Measurements from ENCODE around the gene USP32.
"Not testable (repeated sequence)": the region's sequence is repeated elsewhere in the genome, so short reads cannot be mapped to it uniquely, and the experiment has no call there.

The USP32 gene

DNA sequence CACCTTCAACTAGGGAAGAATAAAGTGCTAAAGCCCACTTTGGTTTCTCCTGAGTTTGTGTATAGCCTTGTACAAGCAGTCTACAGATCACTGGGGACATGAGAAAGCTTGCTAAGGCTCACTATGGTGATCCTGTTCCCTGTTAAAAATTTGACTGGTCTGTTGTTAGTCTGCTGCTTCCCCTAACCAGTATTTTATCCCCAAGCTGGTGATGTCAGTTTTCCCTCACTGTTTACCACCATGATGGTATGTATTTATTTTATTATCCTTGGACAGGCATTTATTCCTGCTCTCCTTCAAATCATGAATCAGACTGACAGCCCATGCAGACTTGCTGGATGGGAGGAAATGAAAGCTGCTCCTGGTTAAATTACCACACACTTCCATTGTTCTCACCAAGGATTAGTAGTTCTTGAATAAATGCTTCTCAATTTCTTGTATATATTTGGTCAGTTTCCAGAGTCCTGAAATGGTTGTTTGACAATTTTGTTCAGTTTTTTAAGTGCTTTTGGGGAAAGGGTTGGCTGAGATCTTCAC is 142.6 kb downstream of the USP32 start:
- H3K27ac ChIP-seq = no peak overlapping the region
- no peak for DNase-seq (ENCODE audit: low read depth, low spot score)

DNA sequence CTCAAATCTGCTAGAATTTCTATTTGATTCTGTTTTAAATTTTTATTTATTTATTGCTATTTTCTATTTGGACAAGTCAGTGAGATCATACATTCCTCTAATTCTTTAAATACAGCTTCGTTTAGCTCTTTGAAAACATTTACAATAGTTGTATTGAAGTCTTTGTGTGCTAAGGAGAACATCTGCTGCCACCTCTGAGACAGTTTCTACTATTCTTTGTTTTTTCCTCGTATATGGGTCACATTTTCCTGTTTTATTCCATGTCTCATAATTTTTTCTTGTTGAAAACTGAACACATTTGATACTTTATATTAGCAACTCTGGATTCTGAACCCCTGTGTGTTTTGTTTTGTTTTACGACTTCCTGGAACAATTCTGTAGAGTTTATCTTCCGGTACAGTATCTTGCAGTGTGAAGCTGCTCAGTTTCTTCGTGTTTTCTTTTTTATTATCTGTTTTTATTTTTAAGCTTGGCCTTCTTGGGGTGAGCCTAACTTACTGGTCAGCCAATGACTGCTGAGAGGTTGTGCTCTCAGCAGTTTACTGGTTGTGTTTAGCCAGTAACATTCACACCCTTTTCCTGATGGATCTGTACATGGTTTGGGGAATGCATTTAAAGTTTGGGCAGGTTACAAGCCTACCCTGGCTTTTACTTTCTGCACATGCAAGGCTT is 143.2 kb downstream of the USP32 start:
- DNase-seq (ENCODE audit: low read depth, low spot score) = no peak
- H3K27ac ChIP-seq = no peak overlapping the region

DNA sequence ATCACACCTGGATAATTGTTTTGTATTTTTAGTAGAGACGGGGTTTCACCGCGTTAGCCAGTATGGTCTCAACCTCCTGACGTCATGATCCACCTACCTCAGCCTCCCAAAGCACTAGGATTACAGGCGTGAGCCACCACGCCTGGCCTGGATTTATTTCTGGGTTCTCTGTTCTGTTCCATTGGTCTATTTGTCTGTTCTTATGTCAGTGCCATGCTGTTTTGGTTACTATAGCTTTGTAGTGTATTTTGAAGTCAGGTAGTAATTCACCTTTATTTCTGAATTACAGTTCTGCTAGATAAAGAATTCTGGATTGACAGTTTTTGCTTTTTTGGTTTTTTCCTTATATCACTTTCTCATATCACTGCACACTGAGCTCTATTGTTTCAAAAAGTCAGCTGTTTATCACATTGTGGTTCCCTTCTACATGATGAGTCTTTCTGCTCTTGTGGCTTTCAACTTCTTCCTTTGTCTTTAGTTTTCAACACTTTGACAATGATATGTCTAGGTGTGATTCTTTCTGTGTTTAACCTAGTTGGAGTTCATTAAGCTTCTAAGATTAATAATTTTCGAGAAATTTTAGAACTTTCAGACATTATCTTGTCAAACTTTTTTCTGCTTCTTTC is 144.0 kb downstream of the USP32 start:
- H3K27ac ChIP-seq = no peak overlapping the region
- DNase-seq (ENCODE audit: low read depth, low spot score) = no peak

DNA sequence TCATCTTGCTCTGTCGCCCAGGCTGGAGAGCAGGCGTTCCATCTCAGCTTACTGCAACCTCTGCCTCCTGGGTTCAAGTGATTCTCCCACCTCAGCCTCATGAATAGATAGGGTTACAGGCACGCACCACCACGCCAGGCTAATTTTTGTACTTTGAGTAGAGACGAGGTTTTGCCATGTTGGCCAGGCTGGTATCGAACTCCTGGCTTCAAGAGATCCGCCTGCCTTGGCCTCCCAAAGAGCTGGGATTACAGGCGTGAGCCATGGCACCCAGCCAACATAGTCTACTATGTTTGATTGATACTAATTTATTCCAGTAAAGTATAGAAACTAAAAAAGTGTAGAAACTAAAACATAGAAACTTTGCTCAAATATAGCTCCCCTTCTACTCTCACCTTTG is 147.3 kb downstream of the USP32 start:
- DNase-seq (ENCODE audit: low read depth, low spot score) = no peak
- H3K27ac ChIP-seq = no peak overlapping the region

DNA sequence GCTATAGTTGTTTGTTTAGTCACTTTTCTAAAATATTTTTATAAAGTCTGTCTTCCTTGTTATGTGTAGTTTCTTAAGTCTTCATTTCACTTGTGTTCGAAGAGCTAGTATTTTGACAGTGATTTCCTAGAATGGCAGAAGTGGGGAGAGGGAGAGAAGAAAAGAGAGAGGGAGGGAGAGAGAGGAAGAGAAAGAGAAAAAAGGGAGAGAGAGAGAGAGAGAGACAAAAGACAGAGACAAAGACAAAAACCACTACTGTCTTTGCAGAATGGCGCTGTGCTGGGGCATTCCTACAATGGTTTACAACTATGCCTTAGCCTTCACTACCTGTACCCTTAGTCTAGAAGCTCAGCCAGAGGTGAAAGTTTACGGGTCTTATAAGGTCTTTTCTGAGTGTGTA is 151.6 kb downstream of the USP32 start:
- no peak for DNase-seq (ENCODE audit: low read depth, low spot score)
- H3K27ac ChIP-seq = no peak overlapping the region

DNA sequence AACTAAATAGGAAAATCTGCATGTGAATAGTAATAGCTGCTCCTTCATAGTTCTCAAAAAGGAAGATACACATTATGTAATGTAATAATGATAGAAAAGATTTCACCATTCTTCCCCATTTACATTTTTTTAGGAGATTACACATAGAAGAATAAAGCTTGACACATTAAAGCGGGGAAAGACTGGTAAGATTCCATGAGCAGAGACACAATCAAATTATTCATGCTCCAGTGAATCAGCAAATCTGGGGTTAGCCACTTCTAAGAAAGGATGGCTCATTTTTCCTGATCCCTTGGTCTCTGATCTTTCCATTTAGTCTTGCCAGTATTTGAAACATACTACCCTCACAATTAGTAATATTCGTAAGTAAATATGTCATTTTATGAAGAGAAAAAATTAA is 160.2 kb downstream of the USP32 start:
- DNase-seq (ENCODE audit: low read depth, low spot score) = no peak
- no peak overlapping the region for H3K27ac ChIP-seq

DNA sequence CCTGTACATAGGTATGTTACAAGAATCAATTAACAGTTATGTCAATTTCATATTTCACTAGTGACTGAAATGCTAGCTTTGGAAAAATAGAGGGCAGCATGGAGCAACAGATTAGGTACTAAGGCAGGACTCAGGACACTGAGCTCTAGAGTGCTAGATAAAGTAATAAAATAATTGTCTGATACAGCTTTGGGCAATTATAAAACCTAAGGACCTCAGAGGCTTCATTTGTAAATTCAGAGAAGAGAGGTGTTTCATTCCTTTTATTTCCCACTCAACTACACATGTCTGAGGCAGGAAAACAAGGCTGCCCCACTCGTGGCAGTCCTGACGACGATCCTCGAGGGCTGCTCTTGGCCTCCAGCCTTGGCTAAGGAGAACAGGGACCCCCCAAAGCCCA is 160.7 kb downstream of the USP32 start:
- no peak for DNase-seq (ENCODE audit: low read depth, low spot score)
- no peak overlapping the region for H3K27ac ChIP-seq

DNA sequence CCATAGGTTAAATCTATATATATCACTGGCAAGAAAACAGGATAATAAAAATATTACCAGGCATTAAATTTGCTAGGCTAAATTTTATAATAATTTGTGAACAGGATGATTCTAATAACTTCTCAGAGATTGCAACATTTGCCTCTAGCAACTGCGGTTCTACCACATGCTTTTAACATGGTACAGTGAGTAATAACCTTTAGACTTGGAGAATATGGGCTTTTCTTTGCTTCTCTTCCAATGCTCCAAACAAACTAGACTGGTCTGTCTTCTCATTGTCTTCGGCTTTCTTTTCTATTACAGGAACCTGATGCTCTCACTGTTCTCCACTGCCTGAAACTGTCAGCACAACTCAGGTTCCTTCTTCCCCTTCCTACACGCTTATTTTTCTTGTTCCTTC is 161.6 kb downstream of the USP32 start:
- no peak overlapping the region for H3K27ac ChIP-seq
- DNase-seq (ENCODE audit: low read depth, low spot score) = no peak

DNA sequence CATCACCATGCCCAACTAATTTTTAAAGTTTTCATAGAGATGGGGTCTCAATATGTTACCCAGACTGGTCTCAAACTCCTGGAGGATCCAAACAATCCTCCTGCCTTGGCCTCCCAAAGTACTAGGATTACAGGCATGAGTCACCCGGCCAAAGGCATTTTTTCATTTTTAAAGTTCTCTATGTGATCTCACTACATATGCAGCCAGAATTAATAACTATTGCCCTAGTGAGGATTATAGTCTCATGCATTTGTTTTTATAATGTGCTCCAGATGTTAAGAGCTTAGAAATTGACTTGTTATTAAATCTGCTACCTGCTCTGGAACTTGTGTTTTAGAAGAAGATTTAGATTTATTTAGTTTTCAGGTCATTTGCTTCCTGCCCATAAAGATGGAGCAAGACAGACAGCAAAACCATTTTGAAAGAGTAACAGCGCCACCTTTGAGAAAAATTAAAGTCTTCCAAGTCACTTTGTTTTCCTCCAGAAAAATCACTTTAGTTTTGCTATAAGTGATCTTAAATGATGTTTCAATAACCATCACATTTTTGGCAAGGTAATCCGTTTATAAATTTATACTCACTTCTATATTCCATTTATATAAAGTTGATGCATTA is 162.6 kb downstream of the USP32 start:
- no peak for DNase-seq (ENCODE audit: low read depth, low spot score)
- no peak overlapping the region for H3K27ac ChIP-seq

DNA sequence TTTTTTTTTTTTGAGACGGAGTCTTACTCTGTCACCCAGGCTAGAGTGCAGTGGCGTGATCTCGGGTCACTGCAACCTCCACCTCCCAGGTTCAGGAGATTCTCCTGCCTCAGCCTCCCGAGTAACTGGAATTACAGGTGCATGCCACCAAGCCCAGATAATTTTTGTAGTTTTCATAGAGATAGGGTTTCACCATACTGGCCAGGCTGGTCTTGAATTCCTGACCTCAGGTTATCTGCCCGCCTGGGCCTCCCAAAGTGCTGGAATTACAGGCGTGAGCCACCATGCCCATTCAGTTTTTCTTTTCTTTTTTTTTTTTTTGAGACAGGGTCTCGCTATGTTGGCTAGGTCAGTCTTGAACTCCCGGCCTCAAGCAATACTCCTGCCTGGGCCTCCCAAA is 164.7 kb downstream of the USP32 start:
- not testable (repeated sequence) for DNase-seq (ENCODE audit: low read depth, low spot score); H3K27ac ChIP-seq

DNA sequence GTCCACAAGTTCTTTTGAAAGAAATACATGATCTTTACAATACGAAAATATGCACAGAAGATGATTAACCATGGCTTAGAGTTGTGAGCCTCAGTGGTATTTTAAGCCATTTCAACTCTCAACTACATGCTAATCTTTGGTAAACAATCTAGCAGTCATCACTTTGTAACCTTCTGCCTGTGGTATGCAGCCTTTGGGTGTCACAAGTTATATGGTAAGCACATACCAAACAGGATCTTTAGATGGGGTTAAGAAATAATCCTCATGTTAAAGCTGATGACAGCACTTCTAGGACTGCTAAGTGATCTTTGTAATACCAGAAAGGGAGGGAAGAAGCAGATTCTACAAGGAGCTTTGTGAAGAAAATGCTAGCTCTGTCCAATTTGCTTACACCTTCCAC is 167.9 kb downstream of the USP32 start:
- H3K27ac ChIP-seq = no peak overlapping the region
- DNase-seq (ENCODE audit: low read depth, low spot score) = peak; percentile 12

DNA sequence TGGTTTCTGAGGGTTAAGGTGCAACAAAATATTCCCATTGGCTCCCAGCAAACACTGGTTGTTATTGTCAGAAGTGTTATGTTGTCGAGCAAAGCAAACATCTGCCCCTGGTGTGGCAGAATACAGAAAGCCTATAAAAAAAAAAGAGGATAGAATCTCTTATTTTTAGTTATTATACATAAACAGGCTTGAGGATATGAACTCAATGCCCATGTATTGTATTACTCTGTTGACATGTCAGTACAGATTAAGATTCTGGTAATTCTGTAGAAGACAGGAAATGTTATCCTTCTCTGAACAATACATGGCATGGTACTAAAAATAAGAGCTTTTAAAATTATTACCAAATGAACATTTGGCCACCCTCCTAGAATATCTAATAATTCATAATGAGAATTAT is 168.5 kb downstream of the USP32 start:
- no peak for DNase-seq (ENCODE audit: low read depth, low spot score)
- no peak overlapping the region for H3K27ac ChIP-seq

DNA sequence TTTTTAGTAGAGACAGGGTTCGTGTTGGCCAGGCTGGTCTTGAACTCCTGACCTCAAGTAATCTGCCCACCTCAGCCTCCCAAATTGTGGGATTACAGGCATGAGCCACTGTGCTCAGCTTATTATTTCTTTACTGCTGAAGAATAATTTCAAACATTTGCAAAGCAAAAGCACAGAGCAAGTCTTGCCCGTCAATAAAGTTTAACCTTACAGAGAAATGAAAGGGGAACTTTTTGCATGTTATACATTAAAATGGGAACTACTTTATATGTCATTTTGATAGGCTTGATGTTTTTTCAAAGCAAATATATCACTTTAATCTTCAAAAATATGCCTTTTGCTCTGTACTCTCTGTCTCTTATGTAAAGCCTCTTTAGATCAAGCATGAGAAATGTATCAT is 173.2 kb downstream of the USP32 start:
- not testable (repeated sequence) for DNase-seq (ENCODE audit: low read depth, low spot score); H3K27ac ChIP-seq

DNA sequence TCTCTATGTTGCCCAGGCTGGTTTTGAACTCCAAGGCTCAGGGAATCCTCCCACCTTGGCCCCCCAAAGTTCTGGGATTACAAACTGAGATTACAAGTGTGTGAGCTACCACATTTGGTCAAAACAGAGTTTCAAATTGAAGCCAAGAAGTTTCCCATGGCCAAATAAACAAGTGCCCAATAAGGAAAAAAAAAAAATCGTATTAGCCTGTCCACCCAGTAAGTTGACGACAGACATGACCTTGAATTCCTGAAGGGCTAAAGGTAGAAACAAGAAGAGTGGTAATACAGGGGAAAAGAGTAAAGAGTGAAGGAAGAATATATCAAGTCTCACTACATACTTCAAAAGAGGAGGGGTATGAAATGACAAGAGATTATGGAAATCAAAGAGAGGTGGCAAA is 176.0 kb downstream of the USP32 start:
- DNase-seq (ENCODE audit: low read depth, low spot score) = not testable (repeated sequence)

DNA sequence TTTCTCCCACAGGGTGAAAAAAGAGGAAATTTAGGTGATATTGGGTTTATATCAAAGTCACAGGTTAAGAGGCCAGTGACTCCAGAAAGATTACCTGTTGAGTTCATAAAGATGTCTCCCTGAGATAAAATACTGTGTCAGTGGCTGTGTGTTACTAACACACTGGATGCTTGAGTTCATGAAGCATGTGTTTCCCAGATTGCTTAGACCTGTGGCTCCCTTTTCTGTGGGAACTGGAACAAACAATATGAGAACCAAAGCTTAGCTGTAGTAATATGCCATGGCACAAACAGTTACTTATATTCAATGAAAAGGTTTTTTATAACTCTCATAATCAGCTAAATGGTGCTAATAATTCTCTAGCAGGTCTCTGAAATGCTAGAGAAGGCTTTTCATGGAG is 180.7 kb downstream of the USP32 start:
- not testable (repeated sequence) for DNase-seq (ENCODE audit: low read depth, low spot score); H3K27ac ChIP-seq

More for the DNA sequence above, 176.0 kb downstream of the USP32 start:
- H3K27ac ChIP-seq = not testable (repeated sequence)

DNA sequence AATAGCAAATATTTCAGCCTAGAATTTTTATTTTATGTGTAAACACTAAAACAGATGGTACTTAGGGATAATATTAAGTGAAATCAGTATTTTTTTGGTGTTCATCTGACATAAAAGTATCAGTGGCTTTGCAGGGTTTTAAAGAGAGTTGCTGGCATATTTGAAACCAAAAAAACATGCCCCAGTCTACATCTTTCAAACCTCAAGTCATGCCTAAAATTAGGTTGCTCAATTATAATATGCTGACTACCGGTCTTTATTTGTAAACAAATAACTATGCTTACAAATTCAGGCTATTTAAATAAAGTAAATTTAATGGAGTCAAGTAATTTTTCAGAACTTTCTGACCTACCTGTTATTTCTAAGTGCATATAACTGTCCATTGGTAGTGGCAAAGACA is 183.6 kb downstream of the USP32 start:
- not testable (repeated sequence) for H3K27ac ChIP-seq; DNase-seq (ENCODE audit: low read depth, low spot score)

DNA sequence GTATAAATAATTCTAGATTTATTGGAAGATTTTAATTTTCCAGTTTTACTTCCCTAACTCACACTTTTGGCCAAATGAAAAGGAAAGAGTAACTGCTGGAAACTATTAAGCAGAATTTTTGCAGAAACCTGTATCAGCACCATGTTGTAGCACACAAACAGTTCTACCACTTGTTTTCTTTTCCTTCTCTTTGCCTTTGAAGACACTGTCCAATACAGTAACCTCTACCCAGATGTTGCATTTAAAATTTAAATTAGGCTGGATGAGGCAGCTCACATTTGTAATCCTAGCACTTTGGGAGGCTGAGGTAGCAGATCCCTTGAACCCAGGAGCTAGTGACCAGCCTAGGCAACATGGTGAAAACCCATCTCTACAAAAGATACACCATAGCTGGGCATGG is 186.2 kb downstream of the USP32 start:
- DNase-seq (ENCODE audit: low read depth, low spot score); H3K27ac ChIP-seq: not testable (repeated sequence)

DNA sequence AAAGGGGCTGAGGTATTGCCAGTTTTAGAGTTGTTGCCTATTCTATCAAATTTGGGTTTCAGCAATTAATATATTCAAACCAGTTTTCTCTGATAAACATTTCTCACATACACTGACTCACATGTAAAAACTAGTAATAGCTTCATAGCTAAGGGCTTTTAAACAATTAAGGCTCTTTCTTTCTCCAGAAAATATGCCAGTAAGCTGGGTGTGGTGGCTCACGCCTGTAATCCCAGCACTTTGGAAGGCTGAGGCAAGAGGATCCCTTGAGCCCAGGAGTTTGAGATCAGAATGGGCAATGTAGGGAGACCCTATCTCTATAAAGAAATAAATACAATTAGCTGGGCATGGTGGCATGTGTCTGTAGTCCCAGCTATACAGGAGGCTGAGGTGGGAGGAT is 193.3 kb downstream of the USP32 start:
- not testable (repeated sequence) for H3K27ac ChIP-seq; DNase-seq (ENCODE audit: low read depth, low spot score)

DNA sequence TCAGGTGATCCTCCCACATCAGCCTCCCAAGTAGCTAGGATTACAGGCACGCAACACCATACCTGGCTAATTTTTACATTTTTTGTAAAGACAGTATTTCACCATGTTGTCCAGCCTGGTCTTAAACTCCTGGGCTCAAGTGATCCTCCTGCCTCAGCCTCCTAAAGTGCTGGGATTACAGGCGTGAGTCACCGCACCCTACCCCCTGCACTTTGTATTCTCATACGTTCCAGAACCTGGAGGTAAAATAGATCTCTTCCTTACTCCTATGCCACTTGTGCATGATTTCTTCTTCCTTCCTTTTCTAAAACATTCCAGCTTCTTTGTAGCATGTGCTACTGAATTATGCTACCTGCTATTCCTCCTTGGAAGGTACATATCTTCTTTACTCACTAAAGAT is 197.8 kb downstream of the USP32 start:
- H3K27ac ChIP-seq; DNase-seq (ENCODE audit: low read depth, low spot score): not testable (repeated sequence)

DNA sequence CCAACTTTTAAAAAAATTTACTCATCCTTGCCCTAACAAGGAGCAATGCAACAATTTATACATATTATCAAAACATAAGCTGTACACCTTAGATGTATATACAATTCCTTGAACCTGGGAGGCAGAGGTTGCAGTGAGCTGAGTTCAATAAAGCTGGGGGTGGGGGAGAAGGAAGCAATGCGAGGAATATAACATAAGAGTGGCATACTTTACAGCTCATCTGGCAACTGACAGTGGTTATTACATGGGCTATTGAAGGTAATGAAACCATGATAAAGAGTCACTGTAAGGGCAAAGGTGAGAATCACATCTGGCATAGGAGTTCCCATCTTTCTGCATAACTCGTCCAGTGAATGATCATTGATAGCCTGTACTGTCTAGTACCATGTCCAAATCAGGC is 198.5 kb downstream of the USP32 start:
- DNase-seq (ENCODE audit: low read depth, low spot score) = no peak

DNA sequence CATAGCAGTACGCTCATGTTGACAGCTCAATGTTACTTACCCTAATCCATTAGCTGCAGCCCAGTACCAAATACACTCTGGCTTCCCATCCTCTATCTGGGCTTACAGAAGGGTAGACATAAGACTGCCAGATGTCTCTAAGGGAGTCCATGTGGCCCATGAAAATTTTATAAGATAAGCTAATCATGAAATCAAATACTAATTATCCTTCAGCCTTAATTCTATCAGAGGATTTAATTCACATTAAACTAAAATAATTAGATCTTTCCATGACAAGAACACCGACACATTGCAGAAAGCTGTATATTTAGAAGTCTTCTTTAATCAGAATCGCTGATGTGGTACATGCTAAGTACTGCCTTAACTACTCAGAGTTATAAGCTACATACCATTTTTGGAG is 198.9 kb downstream of the USP32 start:
- DNase-seq (ENCODE audit: low read depth, low spot score) = not testable (repeated sequence)

More for the DNA sequence above, 198.5 kb downstream of the USP32 start:
- H3K27ac ChIP-seq = no peak overlapping the region

More for the DNA sequence above, 198.9 kb downstream of the USP32 start:
- not testable (repeated sequence) for H3K27ac ChIP-seq

Data from epithelial cell of prostate (primary cell).